AG04450 (cell line): ENCODE data around the gene AIFM3. TPM values are rescaled to one million over a fixed set of nuclear protein-coding genes. Genes with fewer than 3 reads are reported as not detected.
"Not testable (repeated sequence)": the region's sequence is repeated elsewhere in the genome, so short reads cannot be mapped to it uniquely, and the experiment has no call there.

Source experiments
- CTCF ChIA-PET: fragments of 300-600, 350-600 bp; formaldehyde crosslinking; extraction: SDS; loops from one replicate; lab custom pipeline; 2022; ENCODE audit warnings: antibody characterized with exemption, inconsistent platforms; lab: Charles Lee
- POLR2A ChIA-PET: fragments of 350-600 bp; formaldehyde crosslinking; extraction: SDS; loops from one replicate; lab custom pipeline; 2021; ENCODE audit warnings: antibody characterized with exemption, inconsistent platforms; lab: Yijun Ruan, JAX
- DNase-seq: peaks from one replicate; pipeline ENCODE4 v3.0.0-alpha.2; 2011; ENCODE audit warnings: low read depth, low spot score
- H3K27ac ChIP-seq: one replicate; pipeline ENCODE4 v1.5.1; 2012; ENCODE audit warnings: low read depth, low read length, control low read depth
- H3K27me3 ChIP-seq: one replicate; pipeline ENCODE4 v1.6.0; 2012; ENCODE audit warnings: low read length; ENCODE audit not compliant: control insufficient read depth, insufficient read depth
- H3K4me3 ChIP-seq: 2 replicates; pipeline ENCODE4 v1.5.1; 2011; ENCODE audit warnings: mild to moderate bottlenecking, low read depth, low read length, control low read depth
- H3K9me3 ChIP-seq: 2 replicates; pipeline ENCODE4 v1.5.1; 2012; ENCODE audit warnings: low read length; ENCODE audit not compliant: control insufficient read depth, insufficient read depth
- CTCF ChIP-seq: IDR thresholded peaks from 2 replicates; pipeline ENCODE4 v1.5.1; 2011; ENCODE audit warnings: low read depth, low read length, control low read depth, inconsistent platforms
- polyA plus RNA-seq: library from polyadenylated mRNA; depleted of rRNA; stranded (reverse); fragments of >200 nt; gene quantifications from 2 replicates; pipeline ENCODE4 v1.2.3, GENCODE V29; 2011

The AIFM3 gene
- polyA plus RNA-seq, 1 experiment, result 0.15 TPM

- no peaks in the 10 kb centered on the region; the same call in 1 of the 2 replicates for H3K9me3 ChIP-seq
- no peak for TF ChIP-seq CTCF
- ChIA-PET CTCF (interaction anchor here (1.0 to 1.1 kb wide), 2 partner anchors 9 to 82 kb away, joined by 3 read pairs; no protein-coding TSS in a partner anchor), POLR2A (interaction anchor here (0.6 kb wide), 1 partner anchor 14 kb away, joined by 3 read pairs; the partner anchor contains the start of gene LZTR1)
- H3K27ac ChIP-seq, result no peak overlapping the region
- no peak overlapping the region for H3K4me3 ChIP-seq
- H3K27me3 ChIP-seq, result peaks cover 22% of the 10 kb centered on the region
- DNase-seq, result no peak
Measured at GRCh38 chr22:20967697-20968211, 699 bp downstream of the AIFM3 start.

- H3K27me3 ChIP-seq, result peaks cover 22% of the 10 kb centered on the region
- DNase-seq, result no peak
Measured at GRCh38 chr22:20968281-20968977, 1.4 kb downstream of the AIFM3 start.

GRCh38 chr22:20970939-20971657, 4.0 kb downstream of the AIFM3 start:
- H3K27ac ChIP-seq, result no peak overlapping the region
- POLR2A ChIA-PET, result interaction anchor here (3.5 kb wide), 1 partner anchor 11 kb away, joined by 21 read pairs; the partner anchor contains the start of gene LZTR1
- TF ChIP-seq CTCF, result no peak
- DNase-seq, result no peak
- no peak overlapping the region for H3K4me3 ChIP-seq
- no peaks in the 10 kb centered on the region; the same call in 1 of the 2 replicates for H3K9me3 ChIP-seq
- H3K27me3 ChIP-seq, result peaks cover 8% of the 10 kb centered on the region
- CTCF ChIA-PET, result interaction anchor here (1.6 to 1.8 kb wide), 3 partner anchors 10 to 132 kb away, joined by 4 to 8 read pairs (median 7); no protein-coding TSS in a partner anchor

More at GRCh38 chr22:20968281-20968977, 1.4 kb downstream of the AIFM3 start:
- no peaks in the 10 kb centered on the region; the same call in 1 of the 2 replicates for H3K9me3 ChIP-seq
- H3K27ac ChIP-seq, result no peak overlapping the region
- no peak for TF ChIP-seq CTCF
- H3K4me3 ChIP-seq, result no peak overlapping the region
- POLR2A ChIA-PET, result interaction anchor here (0.6 kb wide), 1 partner anchor 14 kb away, joined by 3 read pairs; the partner anchor contains the start of gene LZTR1
- CTCF ChIA-PET, result interaction anchor here (1.1 kb wide), 1 partner anchor 83 kb away, joined by 3 read pairs; no protein-coding TSS in a partner anchor

GRCh38 chr22:20972014-20972694, 5.1 kb downstream of the AIFM3 start:
- H3K27ac ChIP-seq, H3K4me3 ChIP-seq, DNase-seq, H3K9me3 ChIP-seq, H3K27me3 ChIP-seq: not testable (repeated sequence)
- ChIA-PET POLR2A (interaction anchor here (3.5 kb wide), 1 partner anchor 10 kb away, joined by 21 read pairs; the partner anchor contains the start of gene LZTR1), CTCF (interaction anchor here (1.8 kb wide), 1 partner anchor 131 kb away, joined by 4 read pairs; no protein-coding TSS in a partner anchor)
